Testis (tissue), 2 donors: ENCODE data around the gene ALDH5A1.

ENCODE experiments used
- POLR2A ChIP-seq: fragments of 450-650 bp; IDR thresholded peaks from one replicate; pipeline ENCODE4 v1.6.1; 2017; ENCODE audit warnings: antibody characterized with exemption, mild to moderate bottlenecking, moderate library complexity
- TF ChIP-seq, protein P1 (sequence below), 3 experiments: fragments of 450-650 bp in 2 of 3; fragments of 200-600 bp in 1 of 3; sonication (generic) in 1 of 3; IDR thresholded peaks; one replicate each; pipeline ENCODE4 v1.5.1; 2016 to 2019; ENCODE audit warnings: antibody characterized with exemption in 3 of 3, mild to moderate bottlenecking in 2 of 3, moderate library complexity in 1 of 3

GRCh38 chr6:24489470-24489869 is 5.3 kb upstream of the ALDH5A1 start, which contains the start of gene GPLD1:
- no peak for TF ChIP-seq POLR2A
- TF ChIP-seq, protein P1, sequence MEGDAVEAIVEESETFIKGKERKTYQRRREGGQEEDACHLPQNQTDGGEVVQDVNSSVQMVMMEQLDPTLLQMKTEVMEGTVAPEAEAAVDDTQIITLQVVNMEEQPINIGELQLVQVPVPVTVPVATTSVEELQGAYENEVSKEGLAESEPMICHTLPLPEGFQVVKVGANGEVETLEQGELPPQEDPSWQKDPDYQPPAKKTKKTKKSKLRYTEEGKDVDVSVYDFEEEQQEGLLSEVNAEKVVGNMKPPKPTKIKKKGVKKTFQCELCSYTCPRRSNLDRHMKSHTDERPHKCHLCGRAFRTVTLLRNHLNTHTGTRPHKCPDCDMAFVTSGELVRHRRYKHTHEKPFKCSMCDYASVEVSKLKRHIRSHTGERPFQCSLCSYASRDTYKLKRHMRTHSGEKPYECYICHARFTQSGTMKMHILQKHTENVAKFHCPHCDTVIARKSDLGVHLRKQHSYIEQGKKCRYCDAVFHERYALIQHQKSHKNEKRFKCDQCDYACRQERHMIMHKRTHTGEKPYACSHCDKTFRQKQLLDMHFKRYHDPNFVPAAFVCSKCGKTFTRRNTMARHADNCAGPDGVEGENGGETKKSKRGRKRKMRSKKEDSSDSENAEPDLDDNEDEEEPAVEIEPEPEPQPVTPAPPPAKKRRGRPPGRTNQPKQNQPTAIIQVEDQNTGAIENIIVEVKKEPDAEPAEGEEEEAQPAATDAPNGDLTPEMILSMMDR (IDR thresholded peaks at IDR 0.05): no peak
